ENCODE measurements around the gene TBC1D25.
A peak's percentile ranks its signal among the peaks of the same experiment; 100 is the strongest.

Gene TBC1D25

DNA sequence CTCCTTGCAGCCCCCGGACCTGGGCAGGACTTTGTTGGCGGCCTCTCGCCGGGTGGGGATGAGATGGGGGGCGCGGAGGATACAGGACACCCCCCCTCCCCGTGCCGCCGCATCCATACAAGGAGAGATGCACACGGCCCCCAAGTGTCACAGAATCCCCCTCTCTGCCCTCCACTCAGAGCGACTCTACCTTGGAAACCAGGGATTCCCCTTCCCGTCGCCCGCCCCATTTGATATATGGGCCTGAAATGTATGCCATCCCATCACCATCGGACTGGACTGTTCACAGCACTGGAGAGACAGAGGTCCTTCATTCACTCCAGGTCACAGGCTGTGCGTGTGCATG lies 30.3 kb upstream of the TBC1D25 start:
- 33% methylated on average over 8 of the region's 16 CpGs for WGBS (ENCODE audit: insufficient coverage)
- H3K9me3 ChIP-seq (ENCODE audit: control extremely low read depth in 1 of 5, control insufficient read depth in 4 of 5, insufficient read depth in 2 of 5, low read depth in 1 of 5, low read length in 4 of 5) = peaks cover 0 to 3% (median 0%) of the 10 kb centered on the region in 5 experiments
- ChIA-PET CTCF (no interaction called here), POLR2A (no interaction called here)
- H3K36me3 ChIP-seq (ENCODE audit: control insufficient read depth in 4 of 4, insufficient read depth in 4 of 4, low read length in 3 of 4) = peaks cover 0 to 3% (median 0%) of the 10 kb centered on the region in 4 experiments
- peak in 1 of 3 donors; percentile 20 for DNase-seq
- peak overlapping the region; percentile 38 to 86 (median 73) for H3K4me3 ChIP-seq (ENCODE audit: control insufficient read depth in 1 of 7, extremely low read depth in 1 of 7, insufficient read depth in 4 of 7, low read depth in 2 of 7, low read length in 6 of 7)
- peaks cover 0 to 12% (median 0%) of the 10 kb centered on the region in 4 experiments for H3K4me1 ChIP-seq (ENCODE audit: control extremely low read depth in 1 of 4, control insufficient read depth in 4 of 4, insufficient read depth in 4 of 4, low read length in 3 of 4)
- peak overlapping the region in 1 of 2 experiments; percentile 58 for H3K27ac ChIP-seq (ENCODE audit: insufficient read depth in 1 of 2, low read depth in 1 of 2, low read length in 2 of 2, poor library complexity in 1 of 2, severe bottlenecking in 2 of 2)
- H3K27me3 ChIP-seq (replicated peaks in 2 of 5; ENCODE audit: control insufficient read depth in 4 of 5, insufficient read depth in 5 of 5, low read length in 4 of 5) = peaks cover 0 to 3% (median 0%) of the 10 kb centered on the region in 5 experiments

DNA sequence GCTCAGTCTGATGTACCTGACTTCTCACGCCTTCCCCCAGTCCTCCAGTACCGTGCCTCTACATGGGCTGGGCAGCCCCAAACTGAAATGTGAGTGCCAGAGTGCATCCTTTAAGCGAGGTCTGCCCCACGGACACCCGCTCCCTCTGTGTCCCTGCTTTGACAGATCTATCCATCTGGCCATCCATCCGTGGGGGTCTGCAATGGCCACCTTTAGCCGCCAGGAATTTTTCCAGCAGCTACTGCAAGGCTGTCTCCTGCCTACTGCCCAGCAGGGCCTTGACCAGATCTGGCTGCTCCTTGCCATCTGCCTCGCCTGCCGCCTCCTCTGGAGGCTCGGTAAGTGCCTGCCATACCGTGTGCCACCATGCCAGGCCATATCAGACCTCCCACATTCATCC lies 29.9 kb upstream of the TBC1D25 start:
- peaks cover 0 to 3% (median 0%) of the 10 kb centered on the region in 5 experiments for H3K9me3 ChIP-seq (ENCODE audit: control extremely low read depth in 1 of 5, control insufficient read depth in 4 of 5, insufficient read depth in 2 of 5, low read depth in 1 of 5, low read length in 4 of 5)
- H3K4me1 ChIP-seq (ENCODE audit: control extremely low read depth in 1 of 4, control insufficient read depth in 4 of 4, insufficient read depth in 4 of 4, low read length in 3 of 4) = peaks cover 0 to 12% (median 0%) of the 10 kb centered on the region in 4 experiments
- no peak for DNase-seq
- H3K27ac ChIP-seq (ENCODE audit: insufficient read depth in 1 of 2, low read depth in 1 of 2, low read length in 2 of 2, poor library complexity in 1 of 2, severe bottlenecking in 2 of 2) = no peak overlapping the region
- peaks cover 0 to 3% (median 0%) of the 10 kb centered on the region in 4 experiments for H3K36me3 ChIP-seq (ENCODE audit: control insufficient read depth in 4 of 4, insufficient read depth in 4 of 4, low read length in 3 of 4)
- ChIA-PET POLR2A (no interaction called here), CTCF (no interaction called here)
- peak overlapping the region in 5 of 7 experiments; percentile 38 to 86 (median 73) for H3K4me3 ChIP-seq (ENCODE audit: control insufficient read depth in 1 of 7, extremely low read depth in 1 of 7, insufficient read depth in 4 of 7, low read depth in 2 of 7, low read length in 6 of 7)
- peaks cover 0 to 3% (median 0%) of the 10 kb centered on the region in 5 experiments for H3K27me3 ChIP-seq (replicated peaks in 2 of 5; ENCODE audit: control insufficient read depth in 4 of 5, insufficient read depth in 5 of 5, low read length in 4 of 5)
- WGBS (ENCODE audit: insufficient coverage) = 80% methylated on average over 10 of the region's 11 CpGs

GRCh38 chrX:48511560-48511959 lies 28.0 kb upstream of the TBC1D25 start:
- Histone ChIP-seq H3K4me3 (ENCODE audit: control insufficient read depth in 1 of 7, extremely low read depth in 1 of 7, insufficient read depth in 4 of 7, low read depth in 2 of 7, low read length in 6 of 7) (no peak overlapping the region), H3K27me3 (replicated peaks in 2 of 5; ENCODE audit: control insufficient read depth in 4 of 5, insufficient read depth in 5 of 5, low read length in 4 of 5) (peaks cover 0 to 3% (median 0%) of the 10 kb centered on the region in 5 experiments), H3K4me1 (ENCODE audit: control extremely low read depth in 1 of 4, control insufficient read depth in 4 of 4, insufficient read depth in 4 of 4, low read length in 3 of 4) (peaks cover 0 to 12% (median 0%) of the 10 kb centered on the region in 4 experiments), H3K9me3 (ENCODE audit: control extremely low read depth in 1 of 5, control insufficient read depth in 4 of 5, insufficient read depth in 2 of 5, low read depth in 1 of 5, low read length in 4 of 5) (peaks cover 0 to 3% (median 0%) of the 10 kb centered on the region in 5 experiments), H3K36me3 (ENCODE audit: control insufficient read depth in 4 of 4, insufficient read depth in 4 of 4, low read length in 3 of 4) (peaks cover 0 to 8% (median 0%) of the 10 kb centered on the region in 4 experiments), H3K27ac (ENCODE audit: insufficient read depth in 1 of 2, low read depth in 1 of 2, low read length in 2 of 2, poor library complexity in 1 of 2, severe bottlenecking in 2 of 2) (no peak overlapping the region)
- 74% methylated on average over 4 of the region's 4 CpGs for WGBS (ENCODE audit: insufficient coverage)
- POLR2A ChIA-PET = no interaction called here
- CTCF ChIA-PET = no interaction called here
- no peak for DNase-seq

- CTCF ChIA-PET = no interaction called here
- WGBS (ENCODE audit: insufficient coverage) = 92% methylated on average over 18 of the region's 20 CpGs
Measured at GRCh38 chrX:48512371-48512935, 27.1 kb upstream of the TBC1D25 start.

DNA sequence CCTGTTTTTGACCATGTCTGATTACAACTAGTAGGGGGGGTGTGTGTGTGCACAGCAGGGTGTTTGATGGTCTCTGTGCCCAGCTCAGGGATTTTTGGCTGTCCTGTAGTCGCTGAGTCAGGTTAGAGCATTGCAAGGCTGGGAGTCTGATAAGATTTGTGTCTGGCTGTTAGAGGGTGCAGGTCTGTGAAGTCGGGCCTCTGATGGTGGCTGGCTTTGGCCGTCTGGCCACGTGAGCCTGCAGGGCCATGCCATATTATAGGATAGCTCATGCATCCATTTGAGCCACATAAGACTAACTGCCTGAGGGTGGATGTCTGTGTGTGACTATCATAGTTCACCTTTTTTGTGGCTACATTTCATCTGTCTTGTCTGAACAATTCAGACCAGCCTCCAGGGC lies 25.8 kb upstream of the TBC1D25 start:
- peaks cover 0 to 3% (median 0%) of the 10 kb centered on the region in 5 experiments for H3K27me3 ChIP-seq (replicated peaks in 2 of 5; ENCODE audit: control insufficient read depth in 4 of 5, insufficient read depth in 5 of 5, low read length in 4 of 5)
- POLR2A ChIA-PET = no interaction called here
- peaks cover 0 to 7% (median 0%) of the 10 kb centered on the region in 4 experiments for H3K4me1 ChIP-seq (ENCODE audit: control extremely low read depth in 1 of 4, control insufficient read depth in 4 of 4, insufficient read depth in 4 of 4, low read length in 3 of 4)
- peaks cover 0 to 3% (median 0%) of the 10 kb centered on the region in 5 experiments for H3K9me3 ChIP-seq (ENCODE audit: control extremely low read depth in 1 of 5, control insufficient read depth in 4 of 5, insufficient read depth in 2 of 5, low read depth in 1 of 5, low read length in 4 of 5)
- no peak for DNase-seq
- H3K36me3 ChIP-seq (ENCODE audit: control insufficient read depth in 4 of 4, insufficient read depth in 4 of 4, low read length in 3 of 4) = peaks cover 0 to 8% (median 0%) of the 10 kb centered on the region in 4 experiments
- CTCF ChIA-PET = no interaction called here
- no peak overlapping the region for H3K4me3 ChIP-seq (ENCODE audit: control insufficient read depth in 1 of 7, extremely low read depth in 1 of 7, insufficient read depth in 4 of 7, low read depth in 2 of 7, low read length in 6 of 7)
- 88% methylated on average over 4 of the region's 4 CpGs for WGBS (ENCODE audit: insufficient coverage)
- no peak overlapping the region for H3K27ac ChIP-seq (ENCODE audit: insufficient read depth in 1 of 2, low read depth in 1 of 2, low read length in 2 of 2, poor library complexity in 1 of 2, severe bottlenecking in 2 of 2)

More at GRCh38 chrX:48512371-48512935, 27.1 kb upstream of the TBC1D25 start:
- H3K27me3 ChIP-seq (replicated peaks in 2 of 5; ENCODE audit: control insufficient read depth in 4 of 5, insufficient read depth in 5 of 5, low read length in 4 of 5) = peaks cover 0 to 3% (median 0%) of the 10 kb centered on the region in 5 experiments
- H3K4me3 ChIP-seq (ENCODE audit: control insufficient read depth in 1 of 7, extremely low read depth in 1 of 7, insufficient read depth in 4 of 7, low read depth in 2 of 7, low read length in 6 of 7) = no peak overlapping the region
- no peak overlapping the region for H3K27ac ChIP-seq (ENCODE audit: insufficient read depth in 1 of 2, low read depth in 1 of 2, low read length in 2 of 2, poor library complexity in 1 of 2, severe bottlenecking in 2 of 2)
- peaks cover 0 to 8% (median 0%) of the 10 kb centered on the region in 4 experiments for H3K36me3 ChIP-seq (ENCODE audit: control insufficient read depth in 4 of 4, insufficient read depth in 4 of 4, low read length in 3 of 4)
- DNase-seq = no peak
- H3K9me3 ChIP-seq (ENCODE audit: control extremely low read depth in 1 of 5, control insufficient read depth in 4 of 5, insufficient read depth in 2 of 5, low read depth in 1 of 5, low read length in 4 of 5) = peaks cover 0 to 3% (median 0%) of the 10 kb centered on the region in 5 experiments
- POLR2A ChIA-PET = no interaction called here
- peaks cover 0 to 12% (median 0%) of the 10 kb centered on the region in 4 experiments for H3K4me1 ChIP-seq (ENCODE audit: control extremely low read depth in 1 of 4, control insufficient read depth in 4 of 4, insufficient read depth in 4 of 4, low read length in 3 of 4)

DNA sequence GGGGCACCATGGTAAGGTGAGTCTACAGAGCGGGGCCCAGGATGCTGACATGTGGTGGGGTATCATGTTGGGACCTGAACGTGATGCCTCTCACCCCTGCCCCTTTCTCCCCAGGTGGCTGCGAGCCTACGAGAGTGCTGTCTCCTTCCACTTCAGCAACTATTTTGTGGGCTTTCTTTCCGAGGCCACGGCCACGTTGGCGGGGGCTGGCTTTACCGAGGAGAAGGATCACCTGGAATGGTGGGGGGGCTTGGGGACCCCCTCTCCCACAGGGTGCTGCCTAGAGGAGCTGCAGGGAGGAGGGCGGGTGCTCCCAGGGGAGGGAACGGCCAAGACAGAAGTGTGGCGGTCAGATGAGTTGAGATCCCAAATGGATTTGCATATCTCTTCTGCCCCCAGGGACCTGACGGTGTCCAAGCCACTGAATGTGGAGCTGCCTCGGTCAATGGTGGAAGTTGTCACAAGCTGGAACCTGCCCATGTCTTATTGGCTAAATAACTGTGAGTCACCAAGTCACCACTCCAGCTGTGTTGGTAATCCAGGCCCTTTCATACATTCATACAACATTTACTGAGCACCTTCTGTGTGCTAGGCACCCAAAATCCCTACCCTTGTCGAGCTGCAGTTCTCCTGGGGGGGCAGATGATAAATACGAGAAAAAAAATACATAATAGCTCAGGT lies 25.2 kb upstream of the TBC1D25 start:
- CTCF ChIA-PET = no interaction called here
- no peak for DNase-seq
- WGBS (ENCODE audit: insufficient coverage) = 90% methylated on average over 13 of the region's 16 CpGs
- POLR2A ChIA-PET = no interaction called here
- peaks cover 0 to 5% (median under 1%) of the 10 kb centered on the region in 4 experiments for H3K4me1 ChIP-seq (ENCODE audit: control extremely low read depth in 1 of 4, control insufficient read depth in 4 of 4, insufficient read depth in 4 of 4, low read length in 3 of 4)
- H3K27ac ChIP-seq (ENCODE audit: insufficient read depth in 1 of 2, low read depth in 1 of 2, low read length in 2 of 2, poor library complexity in 1 of 2, severe bottlenecking in 2 of 2) = no peak overlapping the region
- no peaks in the 10 kb centered on the region for H3K27me3 ChIP-seq (replicated peaks in 2 of 5; ENCODE audit: control insufficient read depth in 4 of 5, insufficient read depth in 5 of 5, low read length in 4 of 5)
- H3K9me3 ChIP-seq (ENCODE audit: control extremely low read depth in 1 of 5, control insufficient read depth in 4 of 5, insufficient read depth in 2 of 5, low read depth in 1 of 5, low read length in 4 of 5) = peaks cover 0 to 3% (median 0%) of the 10 kb centered on the region in 5 experiments
- H3K4me3 ChIP-seq (ENCODE audit: control insufficient read depth in 1 of 7, extremely low read depth in 1 of 7, insufficient read depth in 4 of 7, low read depth in 2 of 7, low read length in 6 of 7) = no peak overlapping the region
- H3K36me3 ChIP-seq (ENCODE audit: control insufficient read depth in 4 of 4, insufficient read depth in 4 of 4, low read length in 3 of 4) = peaks cover 0 to 8% (median 0%) of the 10 kb centered on the region in 4 experiments

- ChIA-PET POLR2A (no interaction called here), CTCF (no interaction called here)
- H3K4me3 ChIP-seq (ENCODE audit: control insufficient read depth in 1 of 7, extremely low read depth in 1 of 7, insufficient read depth in 4 of 7, low read depth in 2 of 7, low read length in 6 of 7) = no peak overlapping the region
- WGBS (ENCODE audit: insufficient coverage) = 95% methylated on average over 8 of the region's 9 CpGs
- H3K36me3 ChIP-seq (ENCODE audit: control insufficient read depth in 4 of 4, insufficient read depth in 4 of 4, low read length in 3 of 4) = peaks cover 0 to 8% (median 0%) of the 10 kb centered on the region in 4 experiments
- H3K9me3 ChIP-seq (ENCODE audit: control extremely low read depth in 1 of 5, control insufficient read depth in 4 of 5, insufficient read depth in 2 of 5, low read depth in 1 of 5, low read length in 4 of 5) = no peaks in the 10 kb centered on the region
- no peaks in the 10 kb centered on the region for H3K27me3 ChIP-seq (replicated peaks in 2 of 5; ENCODE audit: control insufficient read depth in 4 of 5, insufficient read depth in 5 of 5, low read length in 4 of 5)
- H3K4me1 ChIP-seq (ENCODE audit: control extremely low read depth in 1 of 4, control insufficient read depth in 4 of 4, insufficient read depth in 4 of 4, low read length in 3 of 4) = peaks cover 0 to 5% (median 1%) of the 10 kb centered on the region in 4 experiments
- no peak for DNase-seq
- H3K27ac ChIP-seq (ENCODE audit: insufficient read depth in 1 of 2, low read depth in 1 of 2, low read length in 2 of 2, poor library complexity in 1 of 2, severe bottlenecking in 2 of 2) = no peak overlapping the region
Measured at GRCh38 chrX:48514868-48515460, 24.6 kb upstream of the TBC1D25 start.

Data from common myeloid progenitor, CD34-positive (primary cell).